Lung (tissue), 12 donors: ENCODE data around the gene ARMCX6. TPM values are rescaled to one million over a fixed set of nuclear protein-coding genes. Genes with fewer than 3 reads are reported as not detected.
"Not testable (repeated sequence)": the region's sequence is repeated elsewhere in the genome, so short reads cannot be mapped to it uniquely, and the experiment has no call there.

Source experiments
- ATAC-seq: fragments of 200-7000 bp; cut with Tn5 transposase; one replicate; pipeline ENCODE4 v1.9.1; 2020; ENCODE audit warnings: moderate number of reproducible peaks; ENCODE audit not compliant: insufficient read depth, low FRiP score
- DNase-seq, 3 donors: peaks; one replicate each; pipeline ENCODE4 v3.0.0-alpha.2; 2013 to 2017
- H3K27ac ChIP-seq, 2 donors: one replicate each; pipeline ENCODE4 v1.5.1; 2013; ENCODE audit warnings: mild to moderate bottlenecking in 2 of 2, moderate library complexity in 2 of 2, control low read depth in 1 of 2, inconsistent platforms in 1 of 2, low read depth in 1 of 2, low read length in 1 of 2
- H3K27me3 ChIP-seq, 3 donors: one replicate each; pipeline ENCODE4 v1.5.1; 2013; ENCODE audit warnings: low read length in 2 of 3; ENCODE audit not compliant: control insufficient read depth in 3 of 3, insufficient read depth in 3 of 3
- H3K36me3 ChIP-seq, 4 donors: one replicate each; pipeline ENCODE4 v1.5.1; 2013; ENCODE audit warnings: low read length in 4 of 4, mild to moderate bottlenecking in 1 of 4, moderate library complexity in 1 of 4; ENCODE audit not compliant: control insufficient read depth in 4 of 4, insufficient read depth in 4 of 4
- H3K4me1 ChIP-seq, 5 donors: one replicate each; pipeline ENCODE4 v1.5.1; 2013; ENCODE audit warnings: low read length in 5 of 5, mild to moderate bottlenecking in 2 of 5, moderate library complexity in 1 of 5; ENCODE audit not compliant: control insufficient read depth in 5 of 5, insufficient read depth in 5 of 5
- H3K4me3 ChIP-seq: one replicate; pipeline ENCODE4 v1.5.1; 2013; ENCODE audit warnings: mild to moderate bottlenecking, control low read depth, moderate library complexity
- H3K9ac ChIP-seq, 2 donors: one replicate each; pipeline ENCODE4 v1.5.1; 2013; ENCODE audit warnings: low read length in 2 of 2, control low read depth in 1 of 2; ENCODE audit not compliant: insufficient read depth in 1 of 2
- H3K9me3 ChIP-seq, 4 donors: one replicate each; pipeline ENCODE4 v1.5.1; 2013; ENCODE audit warnings: low read length in 3 of 4, mild to moderate bottlenecking in 1 of 4, moderate library complexity in 1 of 4; ENCODE audit not compliant: control insufficient read depth in 4 of 4, insufficient read depth in 3 of 4
- CTCF ChIP-seq: IDR thresholded peaks from 2 replicates; pipeline ENCODE4 v1.5.1; 2012; ENCODE audit warnings: mild to moderate bottlenecking; ENCODE audit errors: control extremely low read depth, extremely low read depth
- WGBS, 2 donors: extraction: QIAGEN DNeasy Blood & Tissue Kit; methylation state at CpG; one replicate each; pipeline ENCODE4 v1.1.7; 2013; 5-methylcytosine and 5-hydroxymethylcytosine counted together
- polyA plus RNA-seq, 2 donors: library from polyadenylated mRNA; stranded (reverse); fragments of 200-250 nt; gene quantifications; one replicate each; pipeline ENCODE4 v1.2.1, GENCODE V29; 2013
- total RNA-seq, 2 donors: library from RNA; depleted of rRNA in 1 of 2; stranded (reverse); fragments of >200 nt in 1 of 2; gene quantifications; one replicate each; pipeline ENCODE4 v1.2.1, GENCODE V29; 2014 to 2021
- donor health status: control.
- donor health status: control.
- donor health status: Bipolar disorder and iron deficiency.
- donor health status: healthy.
- donor health status: DM: yes; HTN: yes; CAD: no.

Gene ARMCX6
- total and polyA plus RNA-seq, 4 donors: 26.5 to 51.8 (median 36.2) TPM

GRCh38 chrX:101655534-101655933 lies 37.7 kb upstream of the ARMCX6 start:
- Histone ChIP-seq H3K27me3 (peaks cover 3 to 10% (median 6%) of the 10 kb centered on the region in 3 donors), H3K36me3 (no peaks in the 10 kb centered on the region), H3K4me3 (no peak overlapping the region), H3K27ac (no peak overlapping the region), H3K4me1 (peaks cover 0 to 2% (median 0%) of the 10 kb centered on the region in 5 donors), H3K9ac (no peak overlapping the region), H3K9me3 (no peaks in the 10 kb centered on the region)
- DNase-seq (no peak), ATAC-seq (no peak)
- WGBS, 2 donors: 18 to 56% methylated on average over 3 of the region's 3 CpGs
- no peak for TF ChIP-seq CTCF

GRCh38 chrX:101647716-101648115 lies 29.9 kb upstream of the ARMCX6 start:
- not testable (repeated sequence) for H3K4me1 ChIP-seq, DNase-seq, H3K27me3 ChIP-seq, H3K9me3 ChIP-seq, ATAC-seq, H3K36me3 ChIP-seq, H3K9ac ChIP-seq, H3K27ac ChIP-seq, H3K4me3 ChIP-seq

DNA sequence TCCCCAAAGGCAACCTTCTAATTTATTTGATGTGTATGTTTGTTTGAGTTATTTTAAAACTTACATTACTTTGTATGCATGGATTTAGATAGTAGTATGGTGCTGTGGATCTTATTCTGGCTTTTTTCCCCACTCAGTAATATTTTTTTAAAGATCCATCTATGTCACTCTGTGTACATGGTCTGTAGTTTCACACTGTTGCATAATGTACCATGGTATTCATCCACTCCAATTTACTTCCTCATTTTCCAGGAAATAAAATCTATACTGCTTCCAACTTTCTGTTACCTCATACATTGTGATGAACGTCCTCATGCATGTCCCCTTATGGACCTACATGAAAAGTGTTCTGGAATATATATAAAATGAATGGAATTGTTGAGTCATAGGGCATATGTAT lies 24.3 kb upstream of the ARMCX6 start:
- TF ChIP-seq CTCF: no peak
- Histone ChIP-seq H3K9ac (no peak overlapping the region), H3K27ac (no peak overlapping the region), H3K27me3 (peaks cover 0 to 17% (median 2%) of the 10 kb centered on the region in 3 donors), H3K4me3 (no peak overlapping the region), H3K9me3 (no peaks in the 10 kb centered on the region), H3K36me3 (no peaks in the 10 kb centered on the region), H3K4me1 (no peaks in the 10 kb centered on the region)
- 24 to 30% methylated on average over 1 of the region's 1 CpG for WGBS, 2 donors
- DNase-seq (no peak), ATAC-seq (no peak)

GRCh38 chrX:101639583-101639982 lies 21.8 kb upstream of the ARMCX6 start:
- ATAC-seq (no peak), DNase-seq (no peak)
- TF ChIP-seq CTCF: no peak
- Histone ChIP-seq H3K4me1 (no peaks in the 10 kb centered on the region), H3K9ac (no peak overlapping the region), H3K36me3 (no peaks in the 10 kb centered on the region), H3K27ac (no peak overlapping the region), H3K27me3 (peaks cover 0 to 26% (median 2%) of the 10 kb centered on the region in 3 donors), H3K9me3 (no peaks in the 10 kb centered on the region), H3K4me3 (no peak overlapping the region)
